K562 (cell line): ENCODE data around the gene SCFD2. TPM values are rescaled to one million over a fixed set of nuclear protein-coding genes. Genes with fewer than 3 reads are reported as not detected.

Experiments
- ATAC-seq: fragments of 200-7000 bp; cut with Tn5 transposase; 3 replicates; pipeline ENCODE4 v1.9.1; 2020; ENCODE audit warnings: moderate library complexity
- BruUV-seq: library from RNA; stranded (reverse); fragments of 400-500 nt; replicated peaks from 2 replicates; lab custom pipeline; 2021; lab: Mats Ljungman, UMichigan
- CTCF ChIA-PET: fragments of 300-600 bp; formaldehyde crosslinking; extraction: SDS; loops from one replicate; lab custom pipeline; 2021; ENCODE audit warnings: low intra/inter-chr PET ratio; lab: Yijun Ruan, JAX
- POLR2A ChIA-PET: fragments of 300-600, 350-650 bp; sonication (Branson Sonifier 250); formaldehyde crosslinking; extraction: SDS; loops from one replicate; lab custom pipeline; 2021; ENCODE audit warnings: antibody characterized with exemption, inconsistent platforms; lab: Yijun Ruan, JAX
- DNase-seq, 4 experiments: peaks; one replicate each; pipeline versions ENCODE4 v3.0.0 to v3.0.0-alpha.2; 2011 to 2018; ENCODE audit warnings: low spot score in 3 of 4, mixed read lengths in 3 of 4; ENCODE audit errors: extremely low read depth in 1 of 4
- FAIRE-seq: peaks from 2 replicates; lab custom pipeline; 2011; peaks lifted over from hg19 to GRCh38; lab: Jason Lieb, UNC
- H2AFZ ChIP-seq: 2 replicates; pipeline ENCODE4 v1.6.0; 2011; ENCODE audit warnings: low read depth, low read length, control low read depth, inconsistent platforms
- H3K27ac ChIP-seq: fragments of 200-600 bp; 3 replicates; pipeline ENCODE4 v1.8.0; 2011; ENCODE audit warnings: low read depth, mild to moderate bottlenecking, control low read depth, inconsistent platforms, low read length, moderate library complexity, mixed read lengths; ENCODE audit errors: extremely low read depth
- H3K27me3 ChIP-seq, 2 experiments: fragments of 300-600 bp in 1 of 2; 2 replicates in 1 of 2; 3 replicates in 1 of 2; pipeline versions ENCODE4 v1.6.0 to v1.8.0; 2011; ENCODE audit warnings: inconsistent platforms in 2 of 2, low read length in 2 of 2, mild to moderate bottlenecking in 1 of 2, mixed read lengths in 1 of 2, moderate library complexity in 1 of 2; ENCODE audit not compliant: control insufficient read depth in 2 of 2, insufficient read depth in 2 of 2
- H3K36me3 ChIP-seq: fragments of 300-600 bp; 3 replicates; pipeline ENCODE4 v1.8.0; 2011; ENCODE audit warnings: mild to moderate bottlenecking, low read length, inconsistent platforms; ENCODE audit not compliant: control insufficient read depth, insufficient read depth
- H3K4me1 ChIP-seq, 2 experiments: fragments of 200-600 bp in 1 of 2; replicated peaks in 1 of 2; 2 replicates in 1 of 2; 3 replicates in 1 of 2; pipeline versions ENCODE4 v1.5.1 to v1.8.0; 2011; ENCODE audit warnings: inconsistent platforms in 2 of 2, low read length in 2 of 2, mild to moderate bottlenecking in 1 of 2, mixed read lengths in 1 of 2, moderate library complexity in 1 of 2; ENCODE audit not compliant: control insufficient read depth in 2 of 2, insufficient read depth in 2 of 2
- H3K4me2 ChIP-seq: 2 replicates; pipeline ENCODE4 v1.6.1; 2011; ENCODE audit warnings: low read length, control low read depth, inconsistent platforms, mixed read lengths; ENCODE audit not compliant: insufficient read depth
- H3K4me3 ChIP-seq: fragments of 200-600 bp; sonication (generic), shearing (Covaris generic); 2 replicates; pipeline ENCODE4 v1.5.1; 2016; ENCODE audit warnings: control low read depth, inconsistent platforms
- H3K79me2 ChIP-seq: fragments of 200-600 bp; 3 replicates; pipeline ENCODE4 v1.8.0; 2011; ENCODE audit warnings: low read length, inconsistent platforms; ENCODE audit not compliant: control insufficient read depth, insufficient read depth
- H3K9ac ChIP-seq, 2 experiments: 2 replicates each; pipeline versions ENCODE4 v1.6.0 to v1.6.1; 2011; ENCODE audit warnings: low read depth in 2 of 2, low read length in 2 of 2, control low read depth in 1 of 2, inconsistent platforms in 1 of 2, mild to moderate bottlenecking in 1 of 2, mixed read lengths in 1 of 2; ENCODE audit not compliant: insufficient read depth in 1 of 2
- H3K9me1 ChIP-seq: one replicate; pipeline ENCODE4 v1.6.0; 2011; ENCODE audit warnings: inconsistent platforms, mild to moderate bottlenecking, low read length, moderate library complexity; ENCODE audit not compliant: control insufficient read depth, insufficient read depth
- H3K9me3 ChIP-seq: replicated peaks from 2 replicates; pipeline ENCODE4 v1.5.1; 2011; ENCODE audit warnings: low read depth, low read length, inconsistent platforms; ENCODE audit not compliant: control insufficient read depth, insufficient read depth
- H4K20me1 ChIP-seq: replicated peaks from 2 replicates; pipeline ENCODE4 v1.6.1; 2011; ENCODE audit warnings: low read length, inconsistent platforms, mixed read lengths; ENCODE audit not compliant: control insufficient read depth, insufficient read depth
- BCOR ChIP-seq: fragments of 450-650 bp; IDR thresholded peaks from 2 replicates; pipeline ENCODE4 v1.6.1; 2016
- C11orf30 ChIP-seq: fragments of 450-650 bp; IDR thresholded peaks from 2 replicates; pipeline ENCODE4 v1.6.1; 2016; ENCODE audit warnings: low read depth, mild to moderate bottlenecking
- MAFF ChIP-seq: IDR thresholded peaks from 2 replicates; pipeline ENCODE4 v1.6.1; 2012; ENCODE audit warnings: low read length, improper control_type of control experiment
- MAFG ChIP-seq: fragments of 450-650 bp; conservative IDR thresholded peaks from 2 replicates; pipeline ENCODE4 v1.6.1; 2016; ENCODE audit warnings: missing genetic modification characterization, missing compliant biosample characterization
- NFATC3 ChIP-seq: fragments of 450-650 bp; IDR thresholded peaks from 2 replicates; pipeline ENCODE4 v1.6.1; 2017; ENCODE audit warnings: mild to moderate bottlenecking
- RBM25 ChIP-seq: fragments of 200-400 bp; formaldehyde crosslinking; IDR thresholded peaks from 2 replicates; pipeline ENCODE4 v1.6.1; 2018; ENCODE audit warnings: low read length, low read depth, moderate library complexity; ENCODE audit not compliant: severe bottlenecking
- SMARCA5 ChIP-seq: fragments of 450-650 bp; IDR thresholded peaks from 2 replicates; pipeline ENCODE4 v1.6.1; 2016
- TOE1 ChIP-seq, 2 experiments: fragments of 450-650 bp in 1 of 2; sonication (generic) in 1 of 2; formaldehyde crosslinking in 1 of 2; IDR thresholded peaks; 2 replicates each; pipeline versions ENCODE4 v1.7.1 to v1.8.0; 2016 to 2022; ENCODE audit warnings: borderline replicate concordance in 2 of 2, mild to moderate bottlenecking in 2 of 2, antibody characterized with exemption in 1 of 2, inconsistent platforms in 1 of 2, low read depth in 1 of 2, missing genetic modification reagents in 1 of 2, moderate library complexity in 1 of 2
- ZBTB1 ChIP-seq: sonication (generic); formaldehyde crosslinking; IDR thresholded peaks from 2 replicates; pipeline ENCODE4 v1.8.1; 2023; ENCODE audit warnings: missing genetic modification reagents, low read depth, mild to moderate bottlenecking, borderline replicate concordance
- ZNF184 ChIP-seq: sonication (generic); formaldehyde crosslinking; IDR thresholded peaks from 2 replicates; pipeline ENCODE4 v1.5.0; 2020; ENCODE audit warnings: missing genetic modification reagents
- ZNF316 ChIP-seq: fragments of 450-650 bp; IDR thresholded peaks from 2 replicates; pipeline ENCODE4 v1.6.1; 2016
- ZNF717 ChIP-seq: fragments of 250-450 bp; sonication (Bioruptor Pico); IDR thresholded peaks from 2 replicates; pipeline ENCODE4 v1.5.0; 2021
- WGBS: fragments of 100-300 bp; shearing (Covaris generic); methylation state at CpG from one replicate; pipeline ENCODE4 v1.1.6; 2016; ENCODE audit warnings: low coverage, mixed read lengths; ENCODE audit not compliant: insufficient coverage; ENCODE audit errors: missing lambda C conversion rate; 5-methylcytosine and 5-hydroxymethylcytosine counted together
- in situ Hi-C: fragments of 300-500 bp; cut with MboI; formaldehyde crosslinking; loops from 4 replicates; pipeline ENCODE4 v1.15.0; 2018; ENCODE audit warnings: inconsistent platforms, mixed read lengths
- intact Hi-C: fragments of 100-400 bp; cut with micrococcal nuclease; formaldehyde crosslinking; loops from 2 replicates; pipeline ENCODE4 v1.14.2; 2022
- polyA plus RNA-seq, 8 experiments: library from polyadenylated mRNA; depleted of rRNA in 4 of 8; stranded (reverse) in 5 of 8; unstranded in 3 of 8; fragments of >200 nt; fragmentation: Nextera tagmentation in 2 of 8; fragmentation: Illumina TruSeq in 1 of 8; extraction: Ambion mirVana in 2 of 8; extraction: Trizol in 1 of 8; gene quantifications; 2 replicates each; pipeline versions ENCODE4 v1.2.1 to v1.2.3, GENCODE V29; 2011 to 2014; ENCODE audit warnings: inconsistent platforms in 1 of 8, missing spikeins in 1 of 8
- total RNA-seq, 7 experiments: library from RNA; depleted of rRNA in 6 of 7; stranded (reverse); fragments of >200 nt in 6 of 7; fragmentation: Illumina TruSeq in 2 of 7; extraction: Trizol in 2 of 7; gene quantifications; 2 replicates each; pipeline versions ENCODE4 v1.2.1 to v1.2.3, GENCODE V29; 2011 to 2021; ENCODE audit warnings: low replicate concordance in 1 of 7
- TF ChIP-seq, protein P1 (sequence below): sonication (generic); formaldehyde crosslinking; IDR thresholded peaks from 2 replicates; pipeline ENCODE4 v1.8.0; 2022; ENCODE audit warnings: missing genetic modification reagents, mild to moderate bottlenecking, borderline replicate concordance

SCFD2 gene
- total and polyA plus RNA-seq, 9 of the 15 experiments (the other 6 are each of a cell fraction or from before 2014, with no cell fraction given) = 5.7 to 30.3 (median 22.8) TPM

DNA sequence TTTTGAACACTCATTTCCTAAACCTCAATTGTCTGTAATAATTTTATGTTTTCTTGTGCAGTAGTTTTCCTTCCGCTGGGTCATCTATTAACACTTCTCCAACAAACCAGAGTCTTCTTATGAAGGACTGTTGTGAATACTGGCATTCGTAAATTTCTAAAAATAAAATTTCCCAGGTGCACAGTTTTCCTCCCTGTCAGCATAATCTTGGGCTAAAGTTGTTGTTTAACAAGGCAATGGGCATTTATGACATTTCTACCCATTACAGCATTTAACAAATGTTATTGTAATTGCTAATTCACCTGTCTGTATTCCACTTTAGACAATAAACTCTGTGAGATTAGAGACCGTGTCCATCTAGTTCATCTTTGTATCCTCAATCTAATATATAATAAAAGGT lies 1.2 kb downstream of the SCFD2 start (continued):
- TF ChIP-seq, protein P1, sequence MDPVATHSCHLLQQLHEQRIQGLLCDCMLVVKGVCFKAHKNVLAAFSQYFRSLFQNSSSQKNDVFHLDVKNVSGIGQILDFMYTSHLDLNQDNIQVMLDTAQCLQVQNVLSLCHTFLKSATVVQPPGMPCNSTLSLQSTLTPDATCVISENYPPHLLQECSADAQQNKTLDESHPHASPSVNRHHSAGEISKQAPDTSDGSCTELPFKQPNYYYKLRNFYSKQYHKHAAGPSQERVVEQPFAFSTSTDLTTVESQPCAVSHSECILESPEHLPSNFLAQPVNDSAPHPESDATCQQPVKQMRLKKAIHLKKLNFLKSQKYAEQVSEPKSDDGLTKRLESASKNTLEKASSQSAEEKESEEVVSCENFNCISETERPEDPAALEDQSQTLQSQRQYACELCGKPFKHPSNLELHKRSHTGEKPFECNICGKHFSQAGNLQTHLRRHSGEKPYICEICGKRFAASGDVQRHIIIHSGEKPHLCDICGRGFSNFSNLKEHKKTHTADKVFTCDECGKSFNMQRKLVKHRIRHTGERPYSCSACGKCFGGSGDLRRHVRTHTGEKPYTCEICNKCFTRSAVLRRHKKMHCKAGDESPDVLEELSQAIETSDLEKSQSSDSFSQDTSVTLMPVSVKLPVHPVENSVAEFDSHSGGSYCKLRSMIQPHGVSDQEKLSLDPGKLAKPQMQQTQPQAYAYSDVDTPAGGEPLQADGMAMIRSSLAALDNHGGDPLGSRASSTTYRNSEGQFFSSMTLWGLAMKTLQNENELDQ (CRISPR knock-in tag) = no peak
- TF ChIP-seq ZNF184 (CRISPR knock-in tag) = no peak
- 0 out of 2 replicates have a peak, but pooled peaks have one; percentile 49 for TF ChIP-seq MAFG (tag)
- TF ChIP-seq ZBTB1 = no peak
- peak; percentile 81 for TF ChIP-seq ZNF316
- TF ChIP-seq MAFF = peak; percentile 40
- peak; percentile 49 for TF ChIP-seq C11orf30

DNA sequence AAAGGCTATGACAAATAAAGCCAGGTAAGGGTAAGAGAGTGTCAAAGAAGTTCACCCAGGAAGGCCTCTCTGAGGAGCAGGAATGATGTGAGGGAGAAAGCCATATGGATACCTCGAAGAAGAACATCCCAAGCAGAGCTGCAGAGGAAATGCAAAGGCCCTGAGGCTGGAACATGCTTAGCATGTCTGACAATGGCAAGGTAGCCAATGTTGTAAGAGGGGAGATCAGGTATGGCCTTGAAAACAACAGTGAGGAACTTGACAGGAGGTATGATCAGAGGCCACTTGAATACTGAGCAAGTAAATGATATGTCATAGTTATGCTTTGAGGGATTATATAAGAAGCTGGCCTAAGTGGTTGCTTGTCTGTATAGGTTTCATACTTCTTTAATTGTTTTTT lies 3.8 kb downstream of the SCFD2 start:
- H4K20me1 ChIP-seq = no peaks in the 10 kb centered on the region
- no peak overlapping the region for H3K27ac ChIP-seq
- DNase-seq = no peak
- H3K9ac ChIP-seq = peak overlapping the region; percentile 13 to 81; a peak in 2 of 4 replicates
- H3K9me1 ChIP-seq = no peaks in the 10 kb centered on the region
- peaks cover 0 to 5% of the 10 kb centered on the region in 2 experiments; a peak in 4 of 5 replicates for H3K4me1 ChIP-seq
- 63% methylated on average over 1 of the region's 1 CpG for WGBS
- in situ Hi-C loops (no loop called here), intact Hi-C loops (no loop called here)
- H3K9me3 ChIP-seq = no peaks in the 10 kb centered on the region
- ATAC-seq = no peak
- no TSS peak for BruUV-seq
- POLR2A ChIA-PET = no interaction called here
- H3K4me2 ChIP-seq = peak overlapping the region; percentile 69
- H3K36me3 ChIP-seq = peaks cover 16% of the 10 kb centered on the region; the same call in 2 of the 3 replicates
- CTCF ChIA-PET = no interaction called here
- no peaks in the 10 kb centered on the region for H3K27me3 ChIP-seq
- FAIRE-seq = no peak
- no peak overlapping the region for H2AFZ ChIP-seq
- peaks cover 85% of the 10 kb centered on the region for H3K79me2 ChIP-seq
- H3K4me3 ChIP-seq = no peak overlapping the region
- TF ChIP-seq RBM25 = peak; percentile 83
- peak; percentile 19; the same call in 1 of the 2 replicates for TF ChIP-seq SMARCA5
- no peak for TF ChIP-seq ZNF717 (CRISPR knock-in tag)
- 0 out of 2 replicates have a peak, but pooled peaks have one; percentile 45 for TF ChIP-seq BCOR
- TF ChIP-seq TOE1 (IDR thresholded peaks at IDR 0.05; ENCODE audit: borderline replicate concordance) = no peak
- TF ChIP-seq TOE1 (CRISPR knock-in tag; IDR thresholded peaks at IDR 0.05; ENCODE audit: borderline replicate concordance, low read depth) = no peak
- no peak for TF ChIP-seq NFATC3
